HepG2 (cell line): ENCODE data around the gene NEDD8. TPM values are rescaled to one million over a fixed set of nuclear protein-coding genes. Genes with fewer than 3 reads are reported as not detected.

Experiments
- ARHGAP35 ChIP-seq: sonication (generic); formaldehyde crosslinking; IDR thresholded peaks from 2 replicates; pipeline ENCODE4 v1.9.0; 2022; ENCODE audit warnings: mild to moderate bottlenecking, inconsistent platforms, moderate library complexity, missing genetic modification reagents, borderline replicate concordance
- ATF2 ChIP-seq: sonication (generic); formaldehyde crosslinking; IDR thresholded peaks from 2 replicates; pipeline ENCODE4 v1.4.0; 2020; ENCODE audit warnings: missing genetic modification reagents
- CEBPZ ChIP-seq: IDR thresholded peaks from 2 replicates; pipeline ENCODE4 v1.6.1; 2012; ENCODE audit warnings: low read length, improper control_type of control experiment
- CTCF ChIP-seq: sonication (generic); formaldehyde crosslinking; IDR thresholded peaks from 2 replicates; pipeline ENCODE4 v1.5.0; 2020; ENCODE audit warnings: mild to moderate bottlenecking, missing genetic modification reagents, moderate library complexity
- ELF3 ChIP-seq: IDR thresholded peaks from 2 replicates; pipeline ENCODE4 v1.6.1; 2016; ENCODE audit warnings: missing genetic modification reagents, missing compliant biosample characterization
- HCFC1 ChIP-seq: fragments of 150-350 bp; IDR thresholded peaks from 2 replicates; pipeline ENCODE4 v1.6.1; 2014; ENCODE audit warnings: low read depth, low read length
- KAT8 ChIP-seq: IDR thresholded peaks from 2 replicates; pipeline ENCODE4 v1.6.1; 2016; ENCODE audit warnings: missing genetic modification reagents, missing compliant biosample characterization
- KLF9 ChIP-seq: IDR thresholded peaks from 2 replicates; pipeline ENCODE4 v1.6.1; 2016; ENCODE audit warnings: low read depth
- PRDM15 ChIP-seq: sonication (generic); formaldehyde crosslinking; IDR thresholded peaks from 2 replicates; pipeline ENCODE4 v1.4.0; 2020; ENCODE audit warnings: missing genetic modification reagents
- SMYD3 ChIP-seq: sonication (generic); formaldehyde crosslinking; IDR thresholded peaks from 2 replicates; pipeline ENCODE4 v1.8.1; 2023; ENCODE audit warnings: mild to moderate bottlenecking, missing genetic modification reagents
- ZBTB39 ChIP-seq: sonication (generic); formaldehyde crosslinking; IDR thresholded peaks from 2 replicates; pipeline ENCODE4 v1.5.0; 2020; ENCODE audit warnings: missing genetic modification reagents
- ZNF20 ChIP-seq: sonication (generic); formaldehyde crosslinking; IDR thresholded peaks from 2 replicates; pipeline ENCODE4 v1.4.0; 2020; ENCODE audit warnings: mild to moderate bottlenecking, moderate library complexity, missing genetic modification reagents
- ZNF263 ChIP-seq: sonication (generic); formaldehyde crosslinking; IDR thresholded peaks from 2 replicates; pipeline ENCODE4 v1.4.0; 2020; ENCODE audit warnings: missing genetic modification reagents
- ZNF34 ChIP-seq: sonication (generic); formaldehyde crosslinking; IDR thresholded peaks from 2 replicates; pipeline ENCODE4 v1.4.0; 2020; ENCODE audit warnings: mild to moderate bottlenecking, missing genetic modification reagents, borderline replicate concordance
- ZNF558 ChIP-seq: sonication (generic); formaldehyde crosslinking; IDR thresholded peaks from 2 replicates; pipeline ENCODE4 v1.9.0; 2022; ENCODE audit warnings: mild to moderate bottlenecking, missing genetic modification reagents, borderline replicate concordance
- ZSCAN31 ChIP-seq: sonication (generic); formaldehyde crosslinking; IDR thresholded peaks from 2 replicates; pipeline ENCODE4 v1.5.0; 2020; ENCODE audit warnings: low read depth, mild to moderate bottlenecking, missing genetic modification reagents
- polyA plus RNA-seq, 8 experiments: library from polyadenylated mRNA; depleted of rRNA in 3 of 8; stranded (reverse) in 7 of 8; unstranded in 1 of 8; fragments of >200 nt; fragmentation: Illumina TruSeq in 4 of 8; extraction: Trizol in 4 of 8; gene quantifications; 2 replicates each; pipeline versions ENCODE4 v1.2.1 to v1.2.3, GENCODE V29; 2011 to 2016; ENCODE audit warnings: low read depth in 4 of 8, missing spikeins in 1 of 8, mixed read lengths in 1 of 8; ENCODE audit not compliant: insufficient read depth in 1 of 8
- total RNA-seq, 5 experiments: library from RNA; depleted of rRNA; stranded (reverse); fragments of >200 nt; fragmentation: Illumina TruSeq; extraction: Trizol; gene quantifications; 2 replicates each; pipeline ENCODE4 v1.2.3, GENCODE V29; 2016; ENCODE audit warnings: low read depth in 1 of 5

The NEDD8 gene
- total and polyA plus RNA-seq, 2 of the 13 experiments (the other 11 are each of a cell fraction or from before 2014, with no cell fraction given), result 535 to 713 TPM

GRCh38 chr14:24241829-24242443, 9.8 kb upstream of the NEDD8 start (continued):
- TF ChIP-seq ZNF558 (CRISPR knock-in tag) (peak; percentile 13; the same call in 1 of the 2 replicates), CEBPZ (no peak), KLF9 (CRISPR knock-in tag) (no peak), ZNF20 (no peak; the same call in 1 of the 2 replicates), CTCF (CRISPR knock-in tag) (peak; percentile 62), HCFC1 (0 out of 2 replicates have a peak, but pooled peaks have one; percentile 12), ATF2 (CRISPR knock-in tag) (no peak), ELF3 (no peak), ZNF263 (no peak), ZBTB39 (peak; percentile 18), SMYD3 (CRISPR knock-in tag) (no peak), PRDM15 (CRISPR knock-in tag) (0 out of 2 replicates have a peak, but pooled peaks have one; percentile 30), ARHGAP35 (no peak; the same call in 1 of the 2 replicates), ZSCAN31 (CRISPR knock-in tag) (no peak; the same call in 1 of the 2 replicates), ZNF34 (CRISPR knock-in tag) (no peak), KAT8 (CRISPR knock-in tag) (no peak)
